NCI-H524 (cell line): ENCODE measurements around the gene TEX22.

Experiments used
- DNase-seq, 2 experiments: peaks; one replicate each; lab custom pipeline; 2025; lab: John Stamatoyannopoulos, UW

The TEX22 gene

DNA sequence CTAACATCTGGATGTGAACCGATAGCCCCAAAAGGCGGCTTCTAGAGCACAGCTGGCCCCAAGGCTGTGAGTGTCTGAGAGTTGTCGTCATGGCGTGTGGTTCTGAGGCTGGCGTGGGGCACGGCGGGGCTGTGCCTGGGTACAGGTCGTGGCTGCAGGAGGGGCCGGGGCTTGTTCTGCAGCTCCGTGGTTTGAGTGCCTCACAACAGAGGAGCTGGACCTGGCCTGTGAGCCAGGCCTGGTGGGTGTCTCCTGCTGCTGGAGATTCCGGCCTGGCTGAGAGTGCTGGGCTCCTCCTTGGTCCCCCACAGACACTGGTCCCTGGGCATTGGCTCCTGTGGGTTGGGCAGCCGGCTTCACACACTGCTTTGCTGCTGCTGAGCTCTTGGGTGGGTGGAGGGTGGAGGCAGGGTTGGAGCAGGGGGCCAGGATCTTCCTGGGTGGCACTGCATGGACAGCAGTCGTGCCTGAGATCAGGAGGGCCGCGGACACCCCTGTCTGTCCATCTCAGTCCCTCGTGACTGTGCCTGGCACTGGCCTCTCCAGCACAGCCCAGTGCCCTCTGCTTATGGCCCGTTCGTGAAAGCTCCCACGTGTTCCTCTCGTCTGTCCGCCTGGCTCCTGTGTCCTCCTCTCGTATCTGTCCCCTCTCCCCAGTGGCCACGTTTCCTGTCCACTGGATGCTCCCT lies 31.8 kb upstream of the TEX22 start:
- DNase-seq = no peak

GRCh38 chr14:105367116-105368031 lies 31.0 kb upstream of the TEX22 start:
- no peak for DNase-seq

GRCh38 chr14:105368032-105368417 lies 30.3 kb upstream of the TEX22 start:
- DNase-seq = no peak

- DNase-seq = no peak
Measured at GRCh38 chr14:105368426-105368825, 29.9 kb upstream of the TEX22 start.

DNA sequence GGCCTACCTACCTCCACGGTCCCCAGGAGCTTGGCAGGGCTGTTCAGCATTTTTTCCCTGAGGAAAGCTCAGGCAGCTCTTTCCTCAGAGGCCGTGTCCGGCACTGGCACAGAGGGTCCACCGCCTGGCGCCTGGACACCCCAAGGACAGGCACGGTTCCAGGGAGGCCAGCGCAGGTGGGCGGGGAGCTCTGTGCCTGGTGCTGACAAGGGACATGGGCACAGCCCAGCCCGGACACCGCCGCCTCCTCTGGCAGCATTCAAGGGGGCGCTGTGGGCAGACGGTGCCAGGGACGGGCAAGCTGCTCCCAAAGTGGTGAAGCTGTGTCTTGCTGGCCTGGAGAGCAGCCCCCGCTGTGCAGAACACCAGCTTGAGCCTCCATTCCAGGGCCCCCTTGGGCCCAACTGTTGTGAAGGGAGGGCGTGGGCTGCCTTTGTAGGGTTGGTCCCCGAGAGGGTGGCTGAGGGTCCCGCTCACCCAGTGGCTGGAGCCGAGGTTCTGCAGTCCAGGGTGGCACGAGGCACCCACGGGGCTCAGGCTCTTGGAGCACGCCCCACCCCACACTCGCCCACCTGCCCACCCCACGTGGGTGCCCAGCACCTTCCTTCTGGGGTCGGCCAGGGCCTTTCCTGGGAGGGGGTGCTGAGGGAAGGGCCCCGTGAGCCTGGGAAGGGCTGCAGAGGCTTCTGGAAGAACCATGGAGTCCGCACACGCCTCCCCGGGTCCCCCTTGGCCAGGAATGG lies 29.3 kb upstream of the TEX22 start:
- DNase-seq = no peak

DNA sequence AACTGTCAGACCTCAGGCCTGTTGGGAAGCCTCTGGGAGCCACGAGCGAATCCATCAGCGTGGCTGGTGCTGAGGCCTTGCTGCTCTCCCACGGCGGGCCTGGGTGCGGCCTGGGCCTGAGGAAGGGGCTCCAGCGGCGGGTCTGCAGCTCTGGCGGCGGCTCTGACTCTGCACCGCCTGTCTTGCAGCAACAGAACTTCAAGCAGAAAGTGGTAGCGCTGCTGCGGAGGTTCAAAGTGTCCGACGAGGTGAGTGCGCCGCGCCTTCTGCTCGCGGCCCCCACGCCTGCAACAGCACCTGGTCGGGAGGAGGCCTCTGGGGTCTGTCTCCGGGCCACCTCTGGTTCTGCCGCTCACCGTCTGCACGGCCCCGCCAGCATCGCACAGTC lies 28.7 kb upstream of the TEX22 start:
- DNase-seq = no peak

GRCh38 chr14:105374389-105374788 lies 23.9 kb upstream of the TEX22 start:
- DNase-seq = no peak

GRCh38 chr14:105375635-105376057 lies 22.7 kb upstream of the TEX22 start:
- DNase-seq = no peak

GRCh38 chr14:105376521-105377440 lies 21.6 kb upstream of the TEX22 start:
- DNase-seq = no peak

- DNase-seq = no peak
Measured at GRCh38 chr14:105377555-105378182, 20.7 kb upstream of the TEX22 start.

DNA sequence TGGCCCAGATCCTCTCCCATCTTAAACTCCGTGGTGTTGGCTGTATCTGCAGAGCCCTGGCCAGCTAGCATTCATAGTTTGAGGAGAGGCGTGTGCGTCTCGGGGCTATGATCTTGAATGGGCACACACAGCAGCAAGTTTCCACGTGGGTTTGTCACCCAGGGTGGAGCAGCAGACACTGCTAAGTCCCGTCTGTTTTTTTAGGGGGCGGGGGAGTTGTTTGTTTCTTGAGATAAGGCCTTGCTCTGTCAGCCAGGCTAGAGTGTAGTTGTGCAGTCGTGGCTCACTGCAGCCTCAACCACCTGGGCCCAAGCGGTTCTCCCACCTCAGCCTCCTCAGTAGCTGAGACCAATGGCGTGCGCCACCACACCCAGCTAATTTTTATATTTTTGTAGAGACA lies 20.1 kb upstream of the TEX22 start:
- DNase-seq = no peak

- no peak for DNase-seq
Measured at GRCh38 chr14:105378873-105379685, 19.3 kb upstream of the TEX22 start.

DNA sequence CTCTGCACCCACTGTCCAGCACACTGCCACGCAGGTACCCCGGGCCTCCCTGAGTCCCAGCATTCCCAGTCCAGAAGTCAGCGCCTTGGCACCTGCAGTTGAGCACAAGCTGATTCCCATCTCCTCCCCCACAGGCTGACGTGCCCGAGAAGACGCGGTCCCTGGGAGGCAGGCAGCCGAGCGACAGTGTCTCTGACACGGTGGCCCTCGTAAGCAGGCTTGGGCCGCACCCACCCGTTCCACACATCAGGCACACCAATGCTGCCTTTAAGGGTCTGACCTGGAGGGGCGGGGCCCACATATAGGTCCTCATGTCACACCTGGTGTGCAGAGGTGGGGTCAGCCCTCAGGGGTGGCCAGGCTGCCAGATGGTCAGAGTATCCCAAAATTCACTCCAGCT lies 18.4 kb upstream of the TEX22 start:
- DNase-seq = no peak

DNA sequence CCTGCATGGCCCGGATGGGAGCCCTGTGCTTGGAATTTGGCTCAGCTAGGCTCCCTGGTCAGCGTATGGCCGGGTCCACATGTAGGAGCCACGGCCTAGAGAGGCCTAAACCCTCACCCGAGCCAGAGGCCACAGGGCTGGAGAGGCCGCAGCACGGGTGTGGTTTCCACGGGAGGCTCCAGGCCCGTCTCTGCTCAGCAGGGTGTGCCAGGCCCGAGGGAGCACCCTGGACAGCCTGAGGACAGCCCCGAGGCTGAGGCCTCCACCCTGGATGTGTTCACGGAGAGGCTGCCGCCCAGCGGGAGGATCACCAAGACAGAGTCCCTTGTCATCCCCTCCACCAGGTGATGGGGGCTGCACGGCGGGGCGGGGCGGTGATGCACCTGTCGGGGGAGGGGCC lies 17.6 kb upstream of the TEX22 start:
- DNase-seq = no peak

GRCh38 chr14:105381446-105382342 lies 16.6 kb upstream of the TEX22 start:
- DNase-seq = no peak

DNA sequence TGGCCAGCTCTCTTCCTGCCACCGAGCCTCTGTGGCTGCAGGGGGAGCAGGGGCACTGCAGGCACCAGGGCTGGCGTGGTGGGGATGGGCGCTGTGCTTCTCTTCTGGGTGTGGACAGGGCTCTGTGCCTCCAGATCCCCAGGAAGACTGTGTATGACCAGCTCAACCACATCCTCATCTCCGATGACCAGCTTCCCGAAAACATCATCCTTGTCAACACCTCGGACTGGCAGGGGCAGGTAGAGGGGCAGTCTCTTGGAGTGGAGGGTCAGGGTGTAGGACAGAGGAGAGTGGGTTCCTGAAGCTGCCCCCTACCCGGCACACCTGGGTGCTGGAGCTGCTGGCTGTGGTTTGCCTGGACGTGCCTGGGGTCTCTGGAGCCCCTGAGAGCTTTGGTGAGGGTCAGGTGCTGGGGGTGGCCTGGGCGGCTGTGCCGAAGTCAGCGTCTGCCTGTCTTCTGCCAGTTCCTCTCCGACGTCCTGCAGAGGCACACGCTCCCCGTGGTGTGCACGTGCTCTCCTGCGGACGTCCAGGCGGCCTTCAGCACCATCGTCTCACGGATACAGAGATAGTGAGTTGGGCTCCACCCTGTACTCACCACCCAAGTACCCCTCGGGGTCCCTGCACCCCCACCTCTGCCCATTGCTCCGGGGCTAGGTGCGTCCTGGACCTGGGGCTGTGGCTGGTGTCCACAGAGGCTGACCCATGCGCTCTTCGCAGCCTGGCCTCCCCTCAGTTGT lies 15.8 kb upstream of the TEX22 start:
- no peak for DNase-seq

DNA sequence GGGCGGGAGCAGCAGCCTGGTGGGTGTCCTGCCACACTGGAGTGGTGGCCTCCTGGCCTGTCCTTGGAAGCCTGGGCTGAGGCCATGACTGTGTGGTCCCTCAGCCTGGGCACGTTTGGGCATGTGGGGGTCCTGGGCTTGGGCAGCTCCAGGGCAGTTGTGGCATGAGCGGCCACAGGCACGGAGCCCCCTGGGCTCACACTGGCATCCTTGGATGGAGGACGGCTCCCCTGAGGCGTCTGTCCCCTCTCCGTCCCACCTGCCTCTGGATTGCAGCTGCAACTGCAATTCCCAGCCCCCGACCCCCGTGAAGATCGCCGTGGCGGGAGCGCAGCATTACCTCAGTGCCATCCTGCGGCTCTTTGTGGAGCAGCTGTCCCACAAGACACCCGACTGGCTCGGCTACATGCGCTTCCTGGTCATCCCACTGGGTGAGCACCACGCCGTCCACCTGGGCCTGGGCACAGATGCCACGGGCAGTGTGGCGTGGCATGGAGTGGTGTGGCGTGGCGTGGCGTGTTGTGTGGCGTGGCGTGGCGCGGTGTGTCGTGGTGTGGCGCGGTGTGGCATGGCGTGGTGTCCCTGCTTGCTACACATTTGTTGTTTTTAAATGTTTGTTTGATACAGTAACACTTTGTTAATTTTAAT lies 15.1 kb upstream of the TEX22 start:
- no peak for DNase-seq

DNA sequence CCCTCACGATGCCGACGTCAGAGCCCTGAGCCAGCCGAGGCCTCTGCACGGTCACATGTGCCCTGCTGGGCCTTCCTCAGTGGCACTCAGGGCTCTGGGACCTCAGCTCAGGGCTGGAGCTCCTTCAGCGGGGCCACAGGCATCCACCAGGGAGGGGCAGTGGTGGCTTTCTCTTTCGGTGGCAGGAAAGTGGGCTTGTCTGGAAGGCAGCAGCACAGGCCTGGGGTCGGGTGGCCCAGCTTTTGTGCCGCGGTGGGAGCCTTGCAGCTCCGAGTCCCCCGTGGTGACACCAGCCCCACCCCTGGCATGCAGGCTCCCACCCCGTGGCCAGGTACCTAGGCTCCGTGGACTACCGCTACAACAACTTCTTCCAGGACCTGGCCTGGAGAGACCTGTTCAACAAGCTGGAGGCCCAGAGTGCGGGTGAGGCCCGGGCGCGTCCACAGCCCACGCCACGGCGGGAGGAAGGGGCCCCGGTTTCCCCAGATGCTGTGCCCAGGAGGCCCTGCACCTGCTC lies 14.2 kb upstream of the TEX22 start:
- DNase-seq = no peak
